Smooth muscle cell of the brain vasculature (primary cell): ENCODE results near the gene SORCS1.

ENCODE experiments used
- DNase-seq: peaks from one replicate; pipeline ENCODE4 v3.0.0-alpha.2; 2012; ENCODE audit warnings: low read depth, low spot score

The SORCS1 gene

GRCh38 chr10:106595281-106595680 lies 569.2 kb downstream of the SORCS1 start:
- DNase-seq: no peak

DNA sequence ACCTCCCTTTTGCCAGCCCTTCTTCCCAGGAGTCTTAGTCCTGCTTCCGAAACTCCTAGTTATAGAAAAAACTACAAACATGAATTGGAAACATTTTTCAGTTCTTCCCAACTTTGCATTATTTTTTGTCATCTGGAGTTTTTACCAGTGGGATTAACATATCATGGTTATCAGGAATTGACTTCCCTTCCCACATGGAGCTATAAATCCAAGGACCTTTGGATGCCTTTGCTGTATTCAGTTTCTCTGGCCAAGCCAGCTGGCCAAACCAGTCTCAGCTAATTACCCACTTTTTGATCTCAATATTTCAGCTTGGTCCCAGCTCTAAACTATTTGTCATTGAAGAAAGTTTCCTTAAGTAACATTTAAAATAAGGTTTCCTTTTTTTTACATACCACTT lies 570.6 kb downstream of the SORCS1 start:
- no peak for DNase-seq

DNA sequence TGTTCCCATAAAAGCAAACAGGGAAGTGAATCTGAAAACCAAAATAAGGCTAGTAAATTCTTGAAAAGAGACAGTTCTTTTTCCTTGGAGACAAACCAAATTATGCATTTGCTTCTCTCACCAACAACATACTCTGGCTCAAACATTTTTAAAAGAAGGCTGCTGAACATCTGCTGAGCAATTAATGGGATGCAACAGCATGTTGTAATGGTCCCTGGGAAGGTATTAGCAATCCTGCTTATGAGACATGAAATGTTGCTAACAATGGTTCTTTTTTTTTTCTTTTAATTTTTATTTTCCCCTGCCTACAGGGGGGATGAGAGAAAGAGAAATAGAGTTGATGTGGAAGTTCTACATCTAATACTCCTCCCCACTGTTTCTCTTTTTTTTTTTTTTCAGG lies 572.1 kb downstream of the SORCS1 start:
- DNase-seq: no peak

DNA sequence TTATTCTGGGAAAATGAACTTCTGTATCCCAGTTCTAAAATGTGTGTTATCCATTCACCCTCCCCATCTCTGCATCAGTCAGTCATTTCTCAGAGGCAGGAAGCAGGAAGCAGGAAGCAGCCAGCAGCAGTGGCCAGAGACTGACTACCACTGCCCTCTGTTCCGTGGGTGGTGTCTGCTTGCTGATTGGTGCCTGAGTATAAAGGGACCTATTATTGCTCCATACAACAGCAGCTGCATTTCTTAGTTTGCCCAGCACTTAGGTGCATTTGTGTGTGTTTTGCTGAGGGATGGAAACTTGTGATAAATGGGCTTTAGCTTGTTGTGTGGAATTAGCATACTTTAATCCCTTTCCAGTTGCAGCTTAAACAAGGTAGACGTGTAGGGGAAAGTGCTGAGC lies 582.2 kb downstream of the SORCS1 start:
- DNase-seq: no peak

DNA sequence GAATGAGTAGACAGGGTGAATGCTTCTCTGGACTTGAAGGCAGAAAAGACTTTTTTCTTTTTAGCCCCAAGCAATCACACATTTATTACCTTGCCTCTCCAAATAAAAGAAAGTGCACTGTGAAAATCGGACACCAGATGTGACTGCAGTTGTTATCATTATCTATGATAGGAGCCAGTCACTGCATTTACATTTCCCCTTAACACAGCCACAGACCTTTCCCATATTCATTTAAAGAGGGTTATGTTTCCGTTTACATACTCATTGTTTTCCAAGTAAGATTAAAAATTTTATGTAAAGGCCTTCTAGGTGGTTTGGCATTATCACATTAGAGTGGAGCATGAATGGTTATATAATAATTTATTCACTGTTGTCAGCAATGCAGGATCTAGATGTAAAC lies 586.8 kb downstream of the SORCS1 start:
- no peak for DNase-seq

GRCh38 chr10:106577266-106577665 lies 587.2 kb downstream of the SORCS1 start:
- DNase-seq: no peak

DNA sequence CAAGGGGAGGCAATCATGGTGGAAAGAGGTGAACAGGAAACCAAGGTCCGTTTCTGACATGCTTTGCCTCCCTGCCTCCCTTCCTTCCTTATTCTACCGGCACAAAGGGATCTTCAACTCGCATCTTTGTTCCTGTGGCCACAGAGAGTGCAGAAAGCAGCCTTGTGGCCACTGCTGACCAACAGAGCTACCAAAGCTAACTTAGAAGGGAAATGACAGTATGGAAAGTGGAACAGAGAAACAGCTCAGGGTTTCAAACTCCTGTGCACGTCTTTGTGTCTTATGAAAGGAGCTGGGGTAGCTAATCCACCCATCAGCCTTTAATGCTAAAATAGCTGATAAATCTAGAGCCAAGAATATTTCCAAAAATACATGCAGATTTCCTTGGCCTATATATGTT lies 588.0 kb downstream of the SORCS1 start:
- no peak for DNase-seq

DNA sequence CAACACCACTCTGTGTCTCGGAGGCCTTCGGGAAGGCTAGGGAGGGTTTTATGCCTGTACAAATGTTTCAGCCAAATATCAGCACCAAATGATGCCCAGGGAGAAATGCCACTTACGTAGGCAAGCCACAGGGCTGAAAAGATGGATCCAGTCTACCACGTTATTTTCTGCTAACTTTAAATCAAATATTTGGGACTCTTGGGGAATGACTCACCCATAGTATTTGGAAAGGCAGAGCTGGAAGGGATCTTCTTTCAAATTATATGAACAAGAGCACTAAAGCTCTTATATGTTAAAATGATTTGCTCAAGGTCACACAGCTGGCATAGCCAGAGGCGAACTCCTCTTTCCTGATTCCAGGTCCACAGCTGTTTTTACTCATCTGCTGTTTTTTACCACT lies 591.4 kb downstream of the SORCS1 start:
- no peak for DNase-seq

- no peak for DNase-seq
Measured at GRCh38 chr10:106571192-106571946, 593.1 kb downstream of the SORCS1 start.

DNA sequence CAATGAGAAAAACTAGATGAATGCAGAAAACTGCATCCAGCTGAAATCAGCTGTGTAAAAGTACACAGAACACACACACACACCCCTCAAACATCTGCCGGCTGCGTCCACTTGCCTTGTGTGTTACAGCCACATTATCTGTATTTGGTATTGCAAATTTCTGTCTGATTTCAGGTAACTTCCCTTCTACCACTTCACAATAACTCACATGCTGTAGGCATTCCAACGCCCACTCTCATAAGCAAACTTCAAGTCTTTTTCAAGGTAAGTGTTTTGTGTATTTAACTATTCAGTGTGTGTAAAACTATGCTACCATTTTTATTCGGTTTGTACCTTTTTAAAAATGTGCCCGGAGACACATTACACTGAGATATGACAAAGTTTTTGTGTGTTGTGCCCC lies 594.2 kb downstream of the SORCS1 start:
- DNase-seq: no peak

GRCh38 chr10:106567629-106568028 lies 596.9 kb downstream of the SORCS1 start:
- no peak for DNase-seq

GRCh38 chr10:106566873-106567272 lies 597.6 kb downstream of the SORCS1 start:
- DNase-seq: no peak

DNA sequence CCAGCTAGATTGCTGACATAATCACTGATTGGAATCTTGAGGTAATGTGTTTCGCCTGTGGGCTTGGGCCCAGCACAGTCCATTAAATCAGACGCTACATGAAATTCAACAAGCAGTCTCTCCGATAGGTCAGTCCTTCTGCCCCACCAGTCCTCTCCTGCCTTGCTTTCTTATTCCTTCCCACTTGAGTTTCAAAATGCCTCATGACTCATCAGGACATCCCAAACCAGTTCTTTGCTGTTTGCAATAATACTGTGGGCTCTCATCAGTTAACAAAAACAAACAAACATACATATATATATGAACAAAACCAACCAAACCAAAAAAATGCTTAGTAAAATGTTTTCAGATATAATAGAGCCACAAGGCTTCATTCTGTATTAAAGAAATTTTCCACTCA lies 599.0 kb downstream of the SORCS1 start:
- no peak for DNase-seq

DNA sequence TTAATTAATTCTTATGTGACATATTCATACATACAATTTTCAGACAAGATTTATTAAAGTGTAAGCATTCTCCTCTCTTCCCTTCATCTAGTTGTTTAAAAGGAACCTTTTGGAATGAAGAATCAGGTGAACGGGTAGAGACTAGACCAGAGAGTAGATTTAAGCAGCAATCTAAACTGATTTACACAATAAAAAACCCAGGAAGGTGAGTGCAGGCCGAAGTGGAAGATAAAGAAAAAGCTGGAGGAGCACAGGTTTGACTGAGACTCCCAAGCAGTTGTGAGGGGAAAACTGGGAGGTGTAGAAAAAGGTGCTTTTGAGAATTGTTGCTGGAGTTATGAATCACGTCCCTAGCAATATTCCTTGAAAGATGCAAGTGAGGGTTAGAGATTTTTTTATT lies 601.1 kb downstream of the SORCS1 start:
- no peak for DNase-seq

- DNase-seq: no peak
Measured at GRCh38 chr10:106560925-106561640, 603.4 kb downstream of the SORCS1 start.

DNA sequence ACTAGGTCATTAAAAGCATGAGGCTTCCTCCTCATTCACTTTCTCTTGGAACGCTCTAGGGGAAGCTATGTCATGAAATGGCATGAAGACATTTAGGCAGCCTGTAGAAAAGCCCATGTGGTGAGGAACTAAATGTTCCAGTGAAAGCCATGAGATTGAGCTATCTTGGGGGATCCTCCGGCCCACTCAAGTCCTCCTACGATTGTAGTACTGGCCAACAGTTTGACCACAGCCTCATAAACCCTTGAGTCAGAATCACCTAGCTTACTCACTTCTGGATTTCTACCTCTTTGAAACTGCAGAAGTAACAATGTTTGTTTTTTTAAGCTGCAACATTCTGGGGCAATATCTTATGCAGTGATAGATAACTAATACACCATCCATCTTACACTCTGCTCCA lies 605.1 kb downstream of the SORCS1 start:
- no peak for DNase-seq

DNA sequence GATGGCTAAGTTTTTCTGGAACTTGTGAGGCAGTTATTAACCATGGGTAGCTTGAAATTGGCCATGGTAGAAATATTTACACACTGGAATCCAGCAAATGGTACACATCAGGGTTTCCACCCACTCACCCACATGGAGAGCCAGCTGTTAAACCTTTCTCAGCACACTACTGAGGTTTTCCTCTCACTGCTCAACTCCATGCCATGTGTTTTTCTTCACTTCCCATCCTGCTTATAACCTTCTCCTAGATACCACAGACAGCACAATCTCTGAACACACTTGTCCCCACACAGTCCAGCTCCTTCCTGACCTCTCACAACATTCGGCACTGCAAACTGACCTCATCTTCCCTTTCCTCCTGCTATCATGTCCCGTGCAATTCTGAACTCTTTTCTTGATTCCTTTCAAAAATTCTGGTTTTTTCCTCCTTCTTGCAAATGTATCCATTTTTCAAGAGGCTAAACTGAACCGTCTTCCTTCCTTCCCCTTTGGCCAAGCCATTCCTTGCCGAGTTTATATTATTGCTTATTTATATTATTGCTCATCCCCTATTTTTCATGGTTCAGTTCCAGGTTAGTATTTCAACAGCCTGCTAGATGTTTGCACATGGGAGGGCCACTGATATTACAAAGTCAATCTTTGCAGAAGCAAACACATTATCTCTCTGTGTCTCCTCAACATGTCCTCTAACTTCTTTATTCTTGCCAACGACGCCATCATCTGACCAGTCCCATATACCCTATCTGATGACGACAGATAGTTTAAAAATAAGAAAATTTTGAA lies 606.4 kb downstream of the SORCS1 start:
- DNase-seq: no peak

DNA sequence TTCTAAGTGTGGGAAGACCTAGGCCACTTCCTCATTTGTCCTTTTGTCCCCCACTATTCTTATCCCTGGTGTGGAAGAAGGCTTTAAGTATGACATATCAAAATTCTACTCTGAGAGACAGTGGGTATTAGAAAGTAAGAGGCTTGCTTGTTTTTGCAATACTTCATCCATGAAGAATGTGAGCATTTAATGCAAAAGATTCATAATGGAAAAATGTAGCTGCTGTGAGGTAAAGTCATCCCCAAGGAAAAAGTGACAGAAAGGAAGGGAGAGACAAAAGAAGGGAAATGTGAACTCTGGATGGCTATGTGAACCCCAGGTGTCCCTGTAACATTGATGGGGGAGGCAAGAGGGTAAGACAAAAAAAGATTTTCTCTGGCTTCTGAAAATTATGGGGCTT lies 607.5 kb downstream of the SORCS1 start:
- no peak for DNase-seq

GRCh38 chr10:106555599-106555998 lies 608.9 kb downstream of the SORCS1 start:
- DNase-seq: no peak

DNA sequence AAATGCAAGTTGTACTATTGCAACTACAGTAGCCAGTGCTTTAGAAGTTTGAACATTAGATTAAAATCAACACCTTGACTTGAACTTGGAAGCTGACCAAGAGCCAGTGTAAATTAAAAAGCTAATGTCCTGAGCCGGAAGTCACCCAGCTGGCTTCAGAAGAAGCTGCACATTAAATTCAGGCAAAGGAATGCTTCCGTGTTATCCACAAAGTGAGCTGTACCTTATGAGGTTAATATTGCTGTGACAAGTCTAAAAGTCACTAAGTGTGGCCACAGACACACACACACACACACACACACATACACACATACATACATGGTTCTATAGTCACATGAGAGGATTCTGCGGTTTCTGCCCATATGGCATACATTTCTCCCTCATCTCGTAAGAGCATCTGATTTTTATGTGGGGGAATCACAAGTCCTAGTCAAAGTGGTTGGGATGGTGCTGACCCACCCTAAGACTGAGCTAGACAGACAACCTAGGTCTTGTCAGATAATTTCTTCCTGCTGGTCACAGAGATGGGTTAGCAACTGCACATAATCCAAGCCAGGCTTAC lies 612.9 kb downstream of the SORCS1 start:
- no peak for DNase-seq

- no peak for DNase-seq
Measured at GRCh38 chr10:106548832-106549231, 615.7 kb downstream of the SORCS1 start.

GRCh38 chr10:106547047-106547635 lies 617.4 kb downstream of the SORCS1 start:
- DNase-seq: no peak
